Left kidney (tissue), 2 donors: ENCODE measurements around the gene HPDL. TPM values are rescaled to one million over a fixed set of nuclear protein-coding genes. Genes with fewer than 3 reads are reported as not detected.
"Not testable (repeated sequence)": the region's sequence is repeated elsewhere in the genome, so short reads cannot be mapped to it uniquely, and the experiment has no call there.

ENCODE experiments used
- DNase-seq: peaks from one replicate; pipeline ENCODE4 v3.0.0-alpha.2; 2013
- polyA plus RNA-seq: library from polyadenylated mRNA; unstranded; fragments of 120-200 nt; gene quantifications from one replicate; pipeline ENCODE4 v1.2.1, GENCODE V29; 2013; ENCODE audit not compliant: insufficient read length

Gene HPDL
- polyA plus RNA-seq, 1 donor = 3.0 TPM

GRCh38 chr1:45348966-45349677, 22.4 kb downstream of the HPDL start:
- no peak for DNase-seq

GRCh38 chr1:45351508-45351907, 24.8 kb downstream of the HPDL start:
- DNase-seq = no peak

GRCh38 chr1:45353685-45354084, 27.0 kb downstream of the HPDL start:
- no peak for DNase-seq

- DNase-seq = no peak
Measured at GRCh38 chr1:45354838-45355237, 28.1 kb downstream of the HPDL start.

GRCh38 chr1:45355683-45356082, 29.0 kb downstream of the HPDL start:
- no peak for DNase-seq

GRCh38 chr1:45356186-45356585, 29.5 kb downstream of the HPDL start:
- no peak for DNase-seq

GRCh38 chr1:45359882-45360513, 33.3 kb downstream of the HPDL start:
- DNase-seq = peak; percentile 58

GRCh38 chr1:45360981-45361380, 34.3 kb downstream of the HPDL start:
- not testable (repeated sequence) for DNase-seq

GRCh38 chr1:45364294-45364693, 37.6 kb downstream of the HPDL start:
- no peak for DNase-seq

- no peak for DNase-seq
Measured at GRCh38 chr1:45365051-45365450, 38.4 kb downstream of the HPDL start.

- DNase-seq = no peak
Measured at GRCh38 chr1:45370575-45370974, 43.9 kb downstream of the HPDL start.

- DNase-seq = no peak
Measured at GRCh38 chr1:45373573-45373972, 46.9 kb downstream of the HPDL start.

- DNase-seq = no peak
Measured at GRCh38 chr1:45375104-45376090, 48.7 kb downstream of the HPDL start.

- DNase-seq = no peak
Measured at GRCh38 chr1:45378184-45378583, 51.5 kb downstream of the HPDL start.

Other genes with a start within 250 kb of the HPDL start
- gene ZSWIM5, start 120.3 kb upstream of the HPDL start, polyA plus RNA-seq = 9.6 TPM
- gene TOE1, start 13.3 kb downstream of the HPDL start, polyA plus RNA-seq = 12.4 TPM
- 34.1 TPM for gene MUTYH, start 13.5 kb downstream of the HPDL start, polyA plus RNA-seq
- 8.0 TPM for gene TESK2, start 164.3 kb downstream of the HPDL start, polyA plus RNA-seq
- 5.3 TPM for gene CCDC163, start 173.2 kb downstream of the HPDL start, polyA plus RNA-seq
- gene MMACHC, start 173.4 kb downstream of the HPDL start, polyA plus RNA-seq = 13.0 TPM
- 317 TPM for gene PRDX1, start 195.0 kb downstream of the HPDL start, polyA plus RNA-seq
- 319 TPM for gene AKR1A1, start 223.9 kb downstream of the HPDL start, polyA plus RNA-seq